ENCODE results near the gene NTRK1. TPM values are rescaled to one million over a fixed set of nuclear protein-coding genes. Genes with fewer than 3 reads are reported as not detected.

The NTRK1 gene
- total and polyA plus RNA-seq, 8 donors: 0.23 to 1.2 (median 0.92) TPM; not detected in 3

GRCh38 chr1:156849151-156849496 is 11.5 kb upstream of the NTRK1 start:
- H3K27ac ChIP-seq: no peak overlapping the region
- peaks cover 4 to 83% (median 38%) of the 10 kb centered on the region in 3 donors for H3K27me3 ChIP-seq
- no peak for DNase-seq
- intact Hi-C loops (cut with DNase I; ENCODE audit: low total_unique reads): no loop called here
- TF ChIP-seq POLR2A (IDR thresholded peaks at IDR 0.05) (no peak), CTCF (IDR thresholded peaks at IDR 0.05) (no peak), POLR2AphosphoS5 (IDR thresholded peaks at IDR 0.05) (no peak), EP300 (IDR thresholded peaks at IDR 0.05) (no peak)
- H3K9me3 ChIP-seq: no peaks in the 10 kb centered on the region
- peak overlapping the region in 1 of 4 donors; percentile 8 for H3K4me3 ChIP-seq
- H3K4me1 ChIP-seq: peaks cover 8 to 33% (median 24%) of the 10 kb centered on the region in 4 donors
- no peaks in the 10 kb centered on the region for H3K36me3 ChIP-seq
- 26 to 43% (median 28%) methylated on average over 16 to 23 of the region's 23 CpGs for WGBS, 5 donors

- Histone ChIP-seq H3K27ac (no peak overlapping the region), H3K4me1 (peaks cover 0 to 19% (median 12%) of the 10 kb centered on the region in 4 donors), H3K36me3 (no peaks in the 10 kb centered on the region), H3K27me3 (peaks cover 0 to 64% (median 16%) of the 10 kb centered on the region in 3 donors), H3K4me3 (no peak overlapping the region), H3K9me3 (no peaks in the 10 kb centered on the region)
- intact Hi-C loops (cut with DNase I; ENCODE audit: low total_unique reads): no loop called here
- WGBS, 5 donors: 49 to 76% (median 60%) methylated on average over 8 to 17 of the region's 17 CpGs
- DNase-seq: peak in 1 of 2 donors; percentile 80
- no peak for TF ChIP-seq POLR2AphosphoS5 (IDR thresholded peaks at IDR 0.05)
- TF ChIP-seq POLR2A (IDR thresholded peaks at IDR 0.05): no peak
- no peak for TF ChIP-seq CTCF (IDR thresholded peaks at IDR 0.05)
- no peak for TF ChIP-seq EP300 (IDR thresholded peaks at IDR 0.05)
These were observed 8.8 kb upstream of the NTRK1 start for GRCh38 chr1:156851779-156852417.

GRCh38 chr1:156852418-156852874 is 8.2 kb upstream of the NTRK1 start:
- Histone ChIP-seq H3K4me1 (peaks cover 0 to 19% (median 12%) of the 10 kb centered on the region in 4 donors), H3K4me3 (no peak overlapping the region), H3K36me3 (no peaks in the 10 kb centered on the region), H3K27ac (no peak overlapping the region), H3K9me3 (no peaks in the 10 kb centered on the region), H3K27me3 (peaks cover 0 to 64% (median 18%) of the 10 kb centered on the region in 3 donors)
- TF ChIP-seq EP300 (IDR thresholded peaks at IDR 0.05) (no peak), POLR2AphosphoS5 (IDR thresholded peaks at IDR 0.05) (no peak), POLR2A (IDR thresholded peaks at IDR 0.05) (no peak), CTCF (IDR thresholded peaks at IDR 0.05) (no peak)
- 22 to 51% (median 33%) methylated on average over 5 to 9 of the region's 9 CpGs for WGBS, 5 donors
- peak; percentile 71 to 77 for DNase-seq
- intact Hi-C loops (cut with DNase I; ENCODE audit: low total_unique reads): no loop called here

- peaks cover 0 to 19% (median 15%) of the 10 kb centered on the region in 4 donors for H3K4me1 ChIP-seq
- no peak overlapping the region for H3K4me3 ChIP-seq
- H3K27ac ChIP-seq: no peak overlapping the region
- no peaks in the 10 kb centered on the region for H3K9me3 ChIP-seq
- WGBS, 5 donors: 84 to 95% (median 92%) methylated on average over 19 of the region's 19 CpGs
- no peak for DNase-seq
- no peaks in the 10 kb centered on the region for H3K36me3 ChIP-seq
- intact Hi-C loops (cut with DNase I; ENCODE audit: low total_unique reads): no loop called here
- TF ChIP-seq EP300 (IDR thresholded peaks at IDR 0.05) (no peak), CTCF (IDR thresholded peaks at IDR 0.05) (no peak), POLR2AphosphoS5 (IDR thresholded peaks at IDR 0.05) (no peak), POLR2A (IDR thresholded peaks at IDR 0.05) (no peak)
- peaks cover 1 to 64% (median 25%) of the 10 kb centered on the region in 3 donors for H3K27me3 ChIP-seq
These were observed 6.9 kb upstream of the NTRK1 start for GRCh38 chr1:156853761-156854160.

Measured in stomach (tissue), 9 donors.